MCF 10A (cell line): ENCODE measurements around the gene HHLA2. TPM values are rescaled to one million over a fixed set of nuclear protein-coding genes. Genes with fewer than 3 reads are reported as not detected.

Experiments used
- Bru-seq: library from RNA; stranded (reverse); fragments of 400-500 nt; gene quantifications from one replicate; lab custom pipeline; 2021; lab: Mats Ljungman, UMichigan
- BruChase-seq, 2 experiments: library from RNA; stranded (reverse); fragments of 400-500 nt; gene quantifications; one replicate each; lab custom pipeline; 2021; lab: Mats Ljungman, UMichigan
- BruUV-seq: library from RNA; stranded (reverse); fragments of 400-500 nt; replicated peaks from 2 replicates; lab custom pipeline; 2021; lab: Mats Ljungman, UMichigan
- CTCF ChIA-PET: fragments of 300-600 bp; sonication (Branson Sonifier 250); formaldehyde crosslinking; extraction: SDS; loops from one replicate; lab custom pipeline; 2021; ENCODE audit warnings: antibody characterized with exemption, inconsistent platforms; lab: Yijun Ruan, JAX
- POLR2A ChIA-PET: fragments of 300-600, 350-650 bp; sonication (Branson Sonifier 250); formaldehyde crosslinking; extraction: SDS; loops from one replicate; lab custom pipeline; 2020; ENCODE audit warnings: antibody characterized with exemption, inconsistent platforms; lab: Yijun Ruan, JAX
- DNase-seq: peaks from one replicate; pipeline ENCODE4 v3.0.0-alpha.2; 2018; ENCODE audit not compliant: unreplicated experiment
- H3K27ac Mint-ChIP-seq: one replicate; pipeline ENCODE4 v1.8.0; 2022; ENCODE audit warnings: mild to moderate bottlenecking, low read depth, mixed read lengths; ENCODE audit not compliant: unreplicated experiment
- H3K27me3 Mint-ChIP-seq: one replicate; pipeline ENCODE4 v1.8.0; 2022; ENCODE audit warnings: mixed read lengths; ENCODE audit not compliant: insufficient read depth, unreplicated experiment
- H3K36me3 Mint-ChIP-seq: one replicate; pipeline ENCODE4 v1.8.0; 2022; ENCODE audit warnings: mild to moderate bottlenecking, moderate library complexity, mixed read lengths; ENCODE audit not compliant: insufficient read depth, unreplicated experiment
- H3K4me1 Mint-ChIP-seq: one replicate; pipeline ENCODE4 v1.8.0; 2022; ENCODE audit warnings: mixed read lengths; ENCODE audit not compliant: insufficient read depth, unreplicated experiment
- H3K4me3 Mint-ChIP-seq: one replicate; pipeline ENCODE4 v1.8.0; 2022; ENCODE audit warnings: mild to moderate bottlenecking, moderate library complexity, mixed read lengths; ENCODE audit not compliant: unreplicated experiment
- H3K9me3 Mint-ChIP-seq: one replicate; pipeline ENCODE4 v1.8.0; 2022; ENCODE audit warnings: mixed read lengths; ENCODE audit not compliant: unreplicated experiment
- CTCF ChIP-seq: fragments of 200-600 bp; IDR thresholded peaks from one replicate; pipeline ENCODE4 v1.8.0; 2022; ENCODE audit warnings: antibody characterized with exemption, mild to moderate bottlenecking; ENCODE audit not compliant: unreplicated experiment
- intact Hi-C: fragments of 100-400 bp; cut with micrococcal nuclease; formaldehyde crosslinking; loops from 2 replicates; pipeline ENCODE4 v1.14.1; 2022
- long read RNA-seq: library from polyadenylated mRNA; stranded (forward); transcript quantifications from one replicate; pipeline ENCODE4 v2.0.0, GENCODE V29; 2022
- total RNA-seq: library from RNA; stranded (reverse); gene quantifications from 2 replicates; pipeline ENCODE4 v1.2.3, GENCODE V29; 2022

Gene HHLA2
- total RNA-seq (not detected in 2 replicates), Bru-seq, nascent RNA (percentile 3 among the genes with signal in this experiment), BruChase-seq, experiment 1, labeled RNA remaining after a 6-hour chase (percentile 1 among the genes with signal in this experiment), BruChase-seq, experiment 2, labeled RNA remaining after a 2-hour chase (percentile 9 among the genes with signal in this experiment)
- long read RNA-seq, result 0 reads

GRCh38 chr3:108296239-108296638 lies at the start of gene HHLA2:
HHLA2 (plus strand) TSS chr3:108296548; CDS start chr3:108351814, 55,266 bp downstream.
- DNase-seq, result no peak
- CTCF ChIA-PET, result no interaction called here
- no peak within 1 kb of the TSS for H3K27ac Mint-ChIP-seq
- intact Hi-C loops, result no loop called here
- no TSS peak for BruUV-seq
- no peaks in the 10 kb centered on the region for H3K36me3 Mint-ChIP-seq
- no peak within 1 kb of the TSS for H3K4me3 Mint-ChIP-seq
- no peaks in the 10 kb centered on the region for H3K27me3 Mint-ChIP-seq
- H3K9me3 Mint-ChIP-seq, result peaks cover 6% of the 10 kb centered on the region
- H3K4me1 Mint-ChIP-seq, result no peaks in the 10 kb centered on the region
- POLR2A ChIA-PET, result no interaction called here
- TF ChIP-seq CTCF, result no peak

- DNase-seq, result no peak
- intact Hi-C loops, result no loop called here
- Mint-ChIP-seq H3K4me3 (no peak overlapping the region), H3K4me1 (no peaks in the 10 kb centered on the region), H3K27ac (no peak overlapping the region), H3K27me3 (no peaks in the 10 kb centered on the region), H3K9me3 (no peaks in the 10 kb centered on the region), H3K36me3 (no peaks in the 10 kb centered on the region)
- ChIA-PET CTCF (interaction anchor here (1.1 kb wide), 1 partner anchor 13 kb away, joined by 3 read pairs; no protein-coding TSS in a partner anchor), POLR2A (no interaction called here)
- BruUV-seq, result no TSS peak
- TF ChIP-seq CTCF, result no peak
Measured at GRCh38 chr3:108250626-108251025, 45.7 kb upstream of the HHLA2 start.

GRCh38 chr3:108251265-108251664 lies 45.1 kb upstream of the HHLA2 start:
- no peaks in the 10 kb centered on the region for H3K27me3 Mint-ChIP-seq
- CTCF ChIA-PET, result interaction anchor here (0.6 to 1.1 kb wide), 3 partner anchors 13 to 167 kb away, joined by 3 read pairs; no protein-coding TSS in a partner anchor
- no peaks in the 10 kb centered on the region for H3K9me3 Mint-ChIP-seq
- DNase-seq, result no peak
- no peaks in the 10 kb centered on the region for H3K4me1 Mint-ChIP-seq
- no peak overlapping the region for H3K4me3 Mint-ChIP-seq
- TF ChIP-seq CTCF, result no peak
- no peak overlapping the region for H3K27ac Mint-ChIP-seq
- POLR2A ChIA-PET, result no interaction called here
- BruUV-seq, result no TSS peak
- no peaks in the 10 kb centered on the region for H3K36me3 Mint-ChIP-seq
- intact Hi-C loops, result no loop called here

- H3K4me1 Mint-ChIP-seq, result no peaks in the 10 kb centered on the region
- POLR2A ChIA-PET, result no interaction called here
- CTCF ChIA-PET, result interaction anchor here (0.6 kb wide), 1 partner anchor 128 kb away, joined by 3 read pairs; no protein-coding TSS in a partner anchor
- H3K4me3 Mint-ChIP-seq, result no peak overlapping the region
- no peak overlapping the region for H3K27ac Mint-ChIP-seq
- intact Hi-C loops, result no loop called here
- H3K36me3 Mint-ChIP-seq, result no peaks in the 10 kb centered on the region
- H3K27me3 Mint-ChIP-seq, result no peaks in the 10 kb centered on the region
- no peaks in the 10 kb centered on the region for H3K9me3 Mint-ChIP-seq
- TF ChIP-seq CTCF, result no peak
- no TSS peak for BruUV-seq
- DNase-seq, result no peak
Measured at GRCh38 chr3:108251844-108252243, 44.5 kb upstream of the HHLA2 start.
